Nephron (organoid): Measurements from ENCODE around the gene TNIP2.

Experiments
- H3K27ac Mint-ChIP-seq, 3 experiments: 2 replicates each; pipeline ENCODE4 v1.8.0; 2020; ENCODE audit warnings: mixed read lengths in 3 of 3, mild to moderate bottlenecking in 2 of 3, moderate library complexity in 1 of 3
- H3K27me3 Mint-ChIP-seq: 2 replicates; pipeline ENCODE4 v1.8.0; 2021; ENCODE audit warnings: low read depth, mild to moderate bottlenecking, moderate library complexity, mixed read lengths
- H3K36me3 Mint-ChIP-seq: 2 replicates; pipeline ENCODE4 v1.8.0; 2020; ENCODE audit warnings: low read depth, mixed read lengths
- H3K4me1 Mint-ChIP-seq: 2 replicates; pipeline ENCODE4 v1.8.0; 2020; ENCODE audit warnings: mixed read lengths
- H3K4me3 Mint-ChIP-seq, 3 experiments: 2 replicates each; pipeline ENCODE4 v1.8.0; 2020; ENCODE audit warnings: mild to moderate bottlenecking in 3 of 3, mixed read lengths in 3 of 3, moderate library complexity in 2 of 3
- H3K9me3 Mint-ChIP-seq: 2 replicates; pipeline ENCODE4 v1.8.0; 2020; ENCODE audit warnings: mixed read lengths
- TF ChIP-seq, protein P1 (sequence below), 3 experiments: fragments of 200-600 bp; sonication (generic); IDR thresholded peaks; one replicate each; pipeline ENCODE4 v1.5.0; 2021; ENCODE audit warnings: antibody characterized with exemption in 3 of 3; ENCODE audit not compliant: unreplicated experiment in 3 of 3

The TNIP2 gene

DNA sequence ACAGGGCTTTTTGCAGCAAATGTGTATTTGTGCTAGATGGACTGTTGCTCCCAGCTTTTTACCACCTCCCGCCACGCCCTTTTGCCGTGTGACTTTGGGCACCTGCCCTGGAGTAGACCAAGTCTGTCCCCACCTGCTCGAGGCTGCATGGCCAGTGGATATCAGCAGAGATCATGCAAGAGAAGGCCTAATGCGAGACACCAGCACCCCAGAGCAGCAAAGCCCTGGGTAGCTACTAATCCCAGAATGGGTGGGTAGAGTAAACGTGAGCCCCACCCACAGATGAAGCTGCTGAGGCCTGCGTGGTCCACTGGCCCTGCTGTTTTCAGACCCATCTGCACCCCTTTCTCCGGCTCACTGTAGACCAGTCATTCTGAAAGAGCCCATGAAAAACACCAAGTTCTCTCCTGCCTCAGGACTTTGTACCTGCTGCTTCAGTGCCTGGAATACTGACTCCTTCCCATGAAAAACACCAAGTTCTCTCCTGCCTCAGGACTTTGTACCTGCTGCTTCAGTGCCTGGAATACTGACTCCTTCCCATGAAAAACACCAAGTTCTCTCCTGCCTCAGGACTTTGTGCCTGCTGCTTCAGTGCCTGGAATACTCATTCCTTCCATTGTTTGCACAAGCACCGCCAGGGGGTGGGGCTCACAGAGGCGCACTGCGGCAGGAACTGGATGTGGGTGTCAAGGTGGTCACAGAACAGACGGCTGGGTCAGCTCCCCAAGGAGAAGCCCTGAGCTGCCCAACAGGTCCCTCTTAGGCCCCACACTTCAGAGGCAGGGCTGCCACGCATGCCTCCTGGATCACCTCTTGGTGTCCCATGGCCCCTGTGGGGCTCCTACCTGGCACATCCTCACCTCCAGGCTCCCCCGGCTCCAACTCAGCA is 5.1 kb upstream of the TNIP2 start:
- no peaks in the 10 kb centered on the region for H3K9me3 Mint-ChIP-seq
- TF ChIP-seq, protein P1, sequence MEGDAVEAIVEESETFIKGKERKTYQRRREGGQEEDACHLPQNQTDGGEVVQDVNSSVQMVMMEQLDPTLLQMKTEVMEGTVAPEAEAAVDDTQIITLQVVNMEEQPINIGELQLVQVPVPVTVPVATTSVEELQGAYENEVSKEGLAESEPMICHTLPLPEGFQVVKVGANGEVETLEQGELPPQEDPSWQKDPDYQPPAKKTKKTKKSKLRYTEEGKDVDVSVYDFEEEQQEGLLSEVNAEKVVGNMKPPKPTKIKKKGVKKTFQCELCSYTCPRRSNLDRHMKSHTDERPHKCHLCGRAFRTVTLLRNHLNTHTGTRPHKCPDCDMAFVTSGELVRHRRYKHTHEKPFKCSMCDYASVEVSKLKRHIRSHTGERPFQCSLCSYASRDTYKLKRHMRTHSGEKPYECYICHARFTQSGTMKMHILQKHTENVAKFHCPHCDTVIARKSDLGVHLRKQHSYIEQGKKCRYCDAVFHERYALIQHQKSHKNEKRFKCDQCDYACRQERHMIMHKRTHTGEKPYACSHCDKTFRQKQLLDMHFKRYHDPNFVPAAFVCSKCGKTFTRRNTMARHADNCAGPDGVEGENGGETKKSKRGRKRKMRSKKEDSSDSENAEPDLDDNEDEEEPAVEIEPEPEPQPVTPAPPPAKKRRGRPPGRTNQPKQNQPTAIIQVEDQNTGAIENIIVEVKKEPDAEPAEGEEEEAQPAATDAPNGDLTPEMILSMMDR (IDR thresholded peaks at IDR 0.05; ENCODE audit: unreplicated experiment in 3 of 3): no peak
- H3K4me1 Mint-ChIP-seq: peaks cover 4% of the 10 kb centered on the region
- H3K4me3 Mint-ChIP-seq: no peak overlapping the region
- H3K27me3 Mint-ChIP-seq: peaks cover 15% of the 10 kb centered on the region
- peak overlapping the region in 1 of 3 experiments; percentile 6 for H3K27ac Mint-ChIP-seq
- no peaks in the 10 kb centered on the region for H3K36me3 Mint-ChIP-seq

DNA sequence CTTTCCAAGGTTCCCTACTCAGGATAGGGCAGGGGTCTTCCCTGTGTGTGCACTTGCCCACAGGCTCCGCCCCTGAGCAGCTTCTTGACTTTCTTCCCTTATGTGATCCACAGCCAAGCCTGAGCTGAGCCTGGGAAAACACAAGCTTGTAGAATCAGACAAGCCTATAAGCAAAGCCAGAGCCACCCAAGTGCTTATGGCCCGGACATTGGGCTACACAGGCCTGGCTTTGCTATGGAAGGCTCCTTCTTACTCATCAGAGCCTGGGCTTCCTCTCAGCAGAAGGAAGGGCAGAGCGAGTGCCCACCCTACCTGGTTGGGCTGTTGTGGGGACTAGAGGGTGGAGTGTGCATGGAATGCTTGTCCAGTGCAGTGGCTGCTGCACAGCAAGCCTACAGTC is 1.3 kb upstream of the TNIP2 start:
- Mint-ChIP-seq H3K9me3 (no peaks in the 10 kb centered on the region), H3K36me3 (no peaks in the 10 kb centered on the region), H3K27me3 (peaks cover 11% of the 10 kb centered on the region), H3K4me1 (peaks cover 15% of the 10 kb centered on the region), H3K4me3 (peak overlapping the region; percentile 80 to 86 (median 84)), H3K27ac (peak overlapping the region; percentile 54 to 79 (median 61))
- TF ChIP-seq, protein P1 (IDR thresholded peaks at IDR 0.05; ENCODE audit: unreplicated experiment in 3 of 3): no peak

DNA sequence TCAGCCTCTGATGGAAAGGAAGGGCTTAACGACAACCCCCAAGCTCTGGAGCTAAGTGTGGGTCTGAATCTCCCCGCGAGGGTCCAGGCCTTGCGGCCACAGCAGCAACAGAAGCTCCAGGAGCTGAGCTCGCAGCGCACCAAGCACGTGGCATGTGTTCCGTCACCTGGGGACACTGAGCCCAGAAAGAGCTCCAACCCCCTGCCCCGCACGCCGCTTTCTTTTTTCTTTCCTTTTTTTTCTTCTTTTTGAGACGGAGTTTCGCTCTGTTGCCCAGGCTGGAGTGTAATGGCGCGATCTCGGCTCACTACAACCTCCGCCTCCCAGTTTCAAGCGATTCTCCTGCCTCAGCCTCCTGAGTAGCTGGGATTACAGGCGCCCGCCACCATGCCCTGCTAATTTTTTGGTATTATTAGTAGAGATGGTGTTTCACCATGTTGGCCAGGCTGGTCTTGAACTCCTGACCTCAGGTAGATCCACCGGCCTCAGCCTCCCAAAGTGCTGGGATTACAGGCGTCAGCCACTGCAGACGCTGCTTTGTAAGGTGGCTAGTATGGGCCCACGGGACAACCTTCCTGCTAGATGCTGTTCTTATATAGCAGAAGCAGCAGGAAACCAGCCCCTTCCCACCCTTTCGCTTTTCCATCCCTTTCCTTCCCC is 685 bp upstream of the TNIP2 start:
- H3K4me1 Mint-ChIP-seq: peaks cover 15% of the 10 kb centered on the region
- H3K27ac Mint-ChIP-seq: peak overlapping the region; percentile 54 to 79 (median 61)
- TF ChIP-seq, protein P1 (IDR thresholded peaks at IDR 0.05; ENCODE audit: unreplicated experiment in 3 of 3): no peak
- H3K36me3 Mint-ChIP-seq: no peaks in the 10 kb centered on the region
- H3K4me3 Mint-ChIP-seq: peak overlapping the region; percentile 80 to 86 (median 84)
- H3K9me3 Mint-ChIP-seq: no peaks in the 10 kb centered on the region
- peaks cover 11% of the 10 kb centered on the region for H3K27me3 Mint-ChIP-seq

DNA sequence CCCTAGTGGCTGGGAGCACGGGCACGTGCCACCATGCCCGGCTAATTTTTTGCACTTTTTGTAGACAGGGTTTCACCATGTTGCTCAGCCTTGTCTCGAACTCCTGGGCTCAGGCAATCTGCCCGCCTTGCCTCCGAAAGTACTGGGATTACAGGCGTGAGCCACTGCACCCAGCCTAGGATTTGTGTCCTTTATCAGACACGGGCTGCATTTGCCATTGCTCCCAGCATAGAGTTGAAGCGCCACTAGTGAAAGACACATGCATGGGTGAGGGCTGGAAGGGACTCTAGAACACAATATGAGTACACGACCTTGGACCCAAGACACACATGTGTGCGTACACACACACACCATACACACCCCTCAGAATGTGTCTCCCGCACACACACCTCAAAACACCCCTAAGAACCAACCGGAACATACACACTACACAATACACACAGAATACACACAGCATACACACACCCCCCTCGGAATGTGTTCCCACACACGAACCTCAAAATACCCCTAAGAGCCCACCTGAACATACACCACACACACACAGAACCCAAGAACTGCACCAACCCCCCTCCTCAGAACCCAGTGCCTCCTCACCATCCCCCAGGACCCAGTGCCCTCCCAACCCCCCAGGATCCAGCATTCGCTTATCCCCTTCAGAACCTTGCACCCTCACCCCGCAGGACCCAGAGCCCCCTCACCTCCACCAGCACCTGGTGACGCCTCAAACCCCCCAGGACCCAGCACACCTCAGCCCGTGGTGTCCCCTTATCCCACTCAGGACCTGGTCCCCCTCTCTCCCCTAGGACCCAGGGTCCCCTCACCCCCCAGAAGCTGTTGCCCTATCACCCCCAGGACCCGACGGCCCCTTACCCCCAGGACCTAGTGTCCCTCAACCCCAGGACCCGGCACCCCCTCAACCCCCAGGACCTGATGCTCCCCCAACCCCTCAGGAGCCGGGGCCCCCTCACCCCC is 1.0 kb downstream of the TNIP2 start:
- no peaks in the 10 kb centered on the region for H3K36me3 Mint-ChIP-seq
- peaks cover 3% of the 10 kb centered on the region for H3K27me3 Mint-ChIP-seq
- H3K27ac Mint-ChIP-seq: peak overlapping the region; percentile 8 to 54 (median 38)
- H3K4me1 Mint-ChIP-seq: peaks cover 15% of the 10 kb centered on the region
- H3K9me3 Mint-ChIP-seq: no peaks in the 10 kb centered on the region
- H3K4me3 Mint-ChIP-seq: peak overlapping the region; percentile 85 to 89 (median 89)
- TF ChIP-seq, protein P1 (IDR thresholded peaks at IDR 0.05; ENCODE audit: unreplicated experiment in 3 of 3): no peak

DNA sequence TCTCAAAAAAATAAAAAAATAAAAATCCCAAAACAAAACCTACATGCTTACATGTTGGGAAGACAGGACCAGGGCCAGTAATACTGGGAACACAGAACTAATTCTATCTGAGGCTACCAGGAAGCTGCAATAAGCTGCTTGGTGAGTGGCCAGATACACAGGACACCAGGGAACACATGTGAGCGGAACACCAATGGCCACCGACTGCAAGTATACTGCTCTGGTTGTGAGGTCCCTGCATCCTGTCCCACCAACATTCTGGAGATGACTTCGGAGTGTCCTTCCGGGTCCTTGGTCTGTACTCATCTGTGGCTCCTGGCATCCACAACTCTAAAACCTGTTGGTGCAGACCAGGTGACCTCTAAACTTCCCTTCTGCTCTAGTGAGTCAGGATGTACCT is 2.7 kb downstream of the TNIP2 start:
- Mint-ChIP-seq H3K36me3 (no peaks in the 10 kb centered on the region), H3K27me3 (no peaks in the 10 kb centered on the region), H3K27ac (peak overlapping the region in 1 of 3 experiments; percentile 52), H3K4me3 (peak overlapping the region; percentile 62 to 78 (median 71)), H3K4me1 (peaks cover 15% of the 10 kb centered on the region), H3K9me3 (no peaks in the 10 kb centered on the region)
- TF ChIP-seq, protein P1 (IDR thresholded peaks at IDR 0.05; ENCODE audit: unreplicated experiment in 3 of 3): no peak
